Activated T-helper 1 cell treated with anti-CD3 and anti-CD28 coated beads, Interleukin-12 subunit alpha, Interleukin-12 subunit beta, Interleukin-2, Interleukin-4 antibody, amounts not matched to agents 30 ng/mL and 10 ng/mL and 1 ng/mL, durations not matched to agents 14 hours and 24 hours and 36 hours (primary cell): ENCODE measurements around the gene OSBPL2. TPM values are rescaled to one million over a fixed set of nuclear protein-coding genes. Genes with fewer than 3 reads are reported as not detected.

Experiments used
- DNase-seq: peaks from one replicate; pipeline ENCODE4 v3.0.0; 2021; ENCODE audit warnings: low spot score
- H3K27ac Mint-ChIP-seq: one replicate; pipeline ENCODE4 v1.8.0; 2021; ENCODE audit warnings: mild to moderate bottlenecking, mixed read lengths
- H3K27me3 Mint-ChIP-seq: one replicate; pipeline ENCODE4 v1.8.0; 2022; ENCODE audit warnings: mild to moderate bottlenecking, moderate library complexity, mixed read lengths; ENCODE audit not compliant: insufficient read depth
- H3K36me3 Mint-ChIP-seq: one replicate; pipeline ENCODE4 v1.8.0; 2021; ENCODE audit warnings: low read depth, mixed read lengths
- H3K4me1 Mint-ChIP-seq: one replicate; pipeline ENCODE4 v1.8.0; 2021; ENCODE audit warnings: low read depth, mixed read lengths
- H3K4me3 Mint-ChIP-seq: one replicate; pipeline ENCODE4 v1.8.0; 2021; ENCODE audit warnings: mild to moderate bottlenecking, moderate library complexity, mixed read lengths
- H3K9me3 Mint-ChIP-seq: one replicate; pipeline ENCODE4 v1.8.0; 2021; ENCODE audit warnings: mixed read lengths
- intact Hi-C: fragments of 100-400 bp; cut with micrococcal nuclease; formaldehyde crosslinking; loops from one replicate; pipeline ENCODE4 v1.15.1; 2024
- total RNA-seq: library from RNA; stranded (reverse); gene quantifications from 2 replicates; pipeline ENCODE4 v1.2.3, GENCODE V29; 2022

Gene OSBPL2
- total RNA-seq, 1 donor from 2014 or later: 27.0 TPM

GRCh38 chr20:62200491-62201172 lies 37.7 kb upstream of the OSBPL2 start:
- peaks cover 36% of the 10 kb centered on the region for H3K36me3 Mint-ChIP-seq
- H3K4me1 Mint-ChIP-seq: no peaks in the 10 kb centered on the region
- no peak for DNase-seq
- intact Hi-C loops: no loop called here
- no peak overlapping the region for H3K27ac Mint-ChIP-seq
- H3K9me3 Mint-ChIP-seq: no peaks in the 10 kb centered on the region
- no peaks in the 10 kb centered on the region for H3K27me3 Mint-ChIP-seq
- no peak overlapping the region for H3K4me3 Mint-ChIP-seq

DNA sequence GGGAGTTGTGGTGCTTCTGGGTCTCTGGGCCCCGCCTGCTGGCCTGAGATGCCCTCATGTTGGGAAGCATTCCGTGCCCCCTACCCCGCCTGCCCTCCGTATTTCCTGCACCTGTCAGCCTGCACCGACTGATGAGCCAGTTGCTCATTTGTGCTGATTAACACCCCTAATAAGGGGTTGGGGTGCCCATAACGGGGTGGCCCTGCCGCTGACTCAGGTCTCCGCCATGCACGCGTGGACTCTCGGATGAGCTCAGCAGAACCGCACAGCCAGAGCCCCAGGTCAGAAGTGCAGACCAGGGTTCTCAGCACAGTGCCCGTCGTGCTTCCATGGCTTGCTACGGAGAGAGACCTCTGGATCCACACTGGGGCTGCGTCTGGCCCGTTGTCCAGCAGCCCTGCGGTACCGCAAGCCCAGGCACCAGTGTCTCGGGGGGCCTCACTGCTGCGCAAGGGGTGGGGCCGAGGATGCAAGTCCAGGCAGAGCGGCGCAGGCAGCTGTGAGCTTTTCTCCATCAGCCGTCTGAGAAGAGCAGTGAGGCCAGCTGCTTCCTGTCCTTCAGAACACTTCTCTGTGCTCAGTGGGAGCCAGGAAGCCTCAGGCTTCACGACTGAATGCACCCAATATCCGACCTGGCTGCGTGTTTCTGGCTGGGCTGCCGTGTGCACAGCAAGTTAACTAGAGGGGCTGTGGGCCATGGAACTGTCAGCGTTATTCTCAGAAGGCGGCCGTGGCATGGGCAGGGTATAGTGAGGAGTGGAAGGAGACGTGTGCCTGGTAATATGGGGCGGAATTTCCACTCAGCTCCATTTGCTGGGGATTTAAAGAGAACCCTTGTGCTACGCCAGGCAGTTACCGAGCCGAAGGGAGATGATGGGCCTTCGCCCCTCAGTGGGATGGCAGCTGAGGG lies 36.9 kb upstream of the OSBPL2 start:
- H3K9me3 Mint-ChIP-seq: no peaks in the 10 kb centered on the region
- no peaks in the 10 kb centered on the region for H3K27me3 Mint-ChIP-seq
- intact Hi-C loops: no loop called here
- H3K4me3 Mint-ChIP-seq: no peak overlapping the region
- peaks cover 31% of the 10 kb centered on the region for H3K36me3 Mint-ChIP-seq
- no peaks in the 10 kb centered on the region for H3K4me1 Mint-ChIP-seq
- DNase-seq: no peak
- H3K27ac Mint-ChIP-seq: no peak overlapping the region

DNA sequence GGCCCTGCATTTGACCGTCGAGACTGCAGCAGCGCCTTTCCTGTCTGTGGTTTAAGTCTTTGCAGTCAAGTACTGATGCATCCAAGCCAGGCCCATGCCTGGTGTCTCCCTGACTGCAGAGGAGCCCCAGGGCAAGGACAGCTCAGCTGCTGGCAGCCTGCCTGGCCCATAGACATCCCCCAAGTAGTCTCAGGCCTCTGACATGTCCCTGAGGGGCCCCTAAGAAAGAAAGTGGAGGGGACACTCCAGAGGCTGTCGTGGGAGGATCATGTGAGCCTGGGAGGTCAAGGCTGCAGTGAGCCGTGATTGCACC lies 36.3 kb upstream of the OSBPL2 start:
- Mint-ChIP-seq H3K4me3 (no peak overlapping the region), H3K9me3 (no peaks in the 10 kb centered on the region), H3K36me3 (peaks cover 31% of the 10 kb centered on the region), H3K27ac (no peak overlapping the region), H3K4me1 (no peaks in the 10 kb centered on the region), H3K27me3 (no peaks in the 10 kb centered on the region)
- intact Hi-C loops: no loop called here
- DNase-seq: no peak

- Mint-ChIP-seq H3K36me3 (peaks cover 31% of the 10 kb centered on the region), H3K9me3 (no peaks in the 10 kb centered on the region), H3K4me1 (no peaks in the 10 kb centered on the region), H3K27me3 (no peaks in the 10 kb centered on the region), H3K4me3 (no peak overlapping the region), H3K27ac (no peak overlapping the region)
- no peak for DNase-seq
- intact Hi-C loops: no loop called here
These were observed 35.5 kb upstream of the OSBPL2 start for GRCh38 chr20:62202676-62203377.

- DNase-seq: no peak
- Mint-ChIP-seq H3K36me3 (peaks cover 30% of the 10 kb centered on the region), H3K4me3 (no peak overlapping the region), H3K9me3 (no peaks in the 10 kb centered on the region), H3K4me1 (no peaks in the 10 kb centered on the region), H3K27me3 (no peaks in the 10 kb centered on the region), H3K27ac (no peak overlapping the region)
- intact Hi-C loops: no loop called here
These were observed 34.8 kb upstream of the OSBPL2 start for GRCh38 chr20:62203378-62204030.

- Mint-ChIP-seq H3K4me1 (no peaks in the 10 kb centered on the region), H3K4me3 (no peak overlapping the region), H3K9me3 (no peaks in the 10 kb centered on the region), H3K36me3 (peaks cover 12% of the 10 kb centered on the region), H3K27ac (no peak overlapping the region), H3K27me3 (no peaks in the 10 kb centered on the region)
- intact Hi-C loops: no loop called here
- DNase-seq: no peak
These were observed 32.5 kb upstream of the OSBPL2 start for GRCh38 chr20:62205618-62206387.

DNA sequence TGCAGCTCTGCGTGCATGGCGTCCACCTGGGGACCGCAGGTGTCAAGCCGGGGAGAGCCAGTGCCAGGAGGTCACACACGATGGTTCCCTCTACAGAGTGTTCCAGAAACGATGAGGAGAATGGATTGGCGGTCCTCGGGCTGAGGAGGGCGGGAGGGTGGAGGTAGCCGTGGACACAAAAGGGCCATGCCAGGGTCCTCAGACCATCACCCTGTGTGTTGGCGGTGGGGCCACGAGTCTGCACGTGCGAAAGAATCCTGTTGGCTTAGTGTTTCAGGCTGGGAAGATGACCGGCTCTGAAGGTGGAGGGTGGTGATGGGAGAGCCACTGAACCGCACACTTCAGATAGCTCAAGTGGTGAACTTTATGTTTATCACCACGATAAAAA lies 31.9 kb upstream of the OSBPL2 start:
- Mint-ChIP-seq H3K27me3 (no peaks in the 10 kb centered on the region), H3K36me3 (peaks cover 8% of the 10 kb centered on the region), H3K9me3 (no peaks in the 10 kb centered on the region), H3K27ac (no peak overlapping the region), H3K4me3 (no peak overlapping the region), H3K4me1 (no peaks in the 10 kb centered on the region)
- DNase-seq: no peak
- intact Hi-C loops: no loop called here

GRCh38 chr20:62208061-62208794 lies 30.1 kb upstream of the OSBPL2 start:
- Mint-ChIP-seq H3K4me3 (no peak overlapping the region), H3K4me1 (no peaks in the 10 kb centered on the region), H3K27me3 (no peaks in the 10 kb centered on the region), H3K27ac (no peak overlapping the region), H3K9me3 (no peaks in the 10 kb centered on the region), H3K36me3 (peaks cover 3% of the 10 kb centered on the region)
- intact Hi-C loops: no loop called here
- DNase-seq: no peak

GRCh38 chr20:62208795-62209755 lies 29.2 kb upstream of the OSBPL2 start:
- Mint-ChIP-seq H3K9me3 (no peaks in the 10 kb centered on the region), H3K27me3 (peaks cover 3% of the 10 kb centered on the region), H3K4me3 (no peak overlapping the region), H3K27ac (no peak overlapping the region), H3K4me1 (no peaks in the 10 kb centered on the region), H3K36me3 (no peaks in the 10 kb centered on the region)
- DNase-seq: no peak
- intact Hi-C loops: no loop called here

DNA sequence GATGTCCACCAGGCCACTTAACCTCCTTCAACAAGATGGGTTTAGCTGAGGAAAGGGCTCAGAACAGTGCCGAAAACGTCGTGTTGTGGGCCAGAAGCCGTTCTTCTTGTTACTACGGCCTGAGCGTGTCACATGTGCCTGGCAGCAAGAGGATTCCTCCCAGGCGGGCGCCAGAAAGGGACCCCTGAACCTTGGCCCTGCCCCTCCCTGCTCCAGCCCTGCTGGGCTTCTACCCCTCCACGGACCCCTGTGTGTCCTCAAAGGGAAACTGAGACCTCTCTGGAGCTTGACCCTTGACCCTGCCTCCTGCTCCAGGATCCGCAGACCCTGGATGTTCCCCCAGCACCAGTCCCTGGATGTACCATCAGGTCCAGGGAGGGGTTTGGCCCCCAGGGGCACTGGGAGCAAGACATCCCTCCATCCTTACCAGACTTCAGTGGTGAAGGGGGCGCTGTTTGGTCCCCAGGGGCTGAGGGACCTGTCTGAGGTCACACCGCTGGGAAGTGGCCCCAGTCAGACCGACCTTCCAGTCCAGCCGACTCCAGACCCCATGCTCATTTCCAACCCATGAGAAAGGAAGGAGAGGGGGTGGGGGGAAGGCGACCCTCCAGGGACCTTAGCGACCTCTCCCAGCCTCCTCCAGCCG lies 28.3 kb upstream of the OSBPL2 start:
- no peak overlapping the region for H3K27ac Mint-ChIP-seq
- intact Hi-C loops: no loop called here
- H3K36me3 Mint-ChIP-seq: no peaks in the 10 kb centered on the region
- DNase-seq: no peak
- peaks cover 3% of the 10 kb centered on the region for H3K27me3 Mint-ChIP-seq
- no peak overlapping the region for H3K4me3 Mint-ChIP-seq
- no peaks in the 10 kb centered on the region for H3K9me3 Mint-ChIP-seq
- no peaks in the 10 kb centered on the region for H3K4me1 Mint-ChIP-seq

GRCh38 chr20:62210496-62210855 lies 27.8 kb upstream of the OSBPL2 start:
- Mint-ChIP-seq H3K4me1 (no peaks in the 10 kb centered on the region), H3K27me3 (peaks cover 4% of the 10 kb centered on the region), H3K36me3 (no peaks in the 10 kb centered on the region), H3K4me3 (no peak overlapping the region), H3K9me3 (no peaks in the 10 kb centered on the region), H3K27ac (no peak overlapping the region)
- no peak for DNase-seq
- intact Hi-C loops: no loop called here
